Progenitor cell of endocrine pancreas (in vitro differentiated cells): Measurements from ENCODE around the gene GRIK5. TPM values are rescaled to one million over a fixed set of nuclear protein-coding genes. Genes with fewer than 3 reads are reported as not detected.
A peak's percentile ranks its signal among the peaks of the same experiment; 100 is the strongest.

Source experiments
- DNase-seq: peaks from one replicate; pipeline ENCODE4 v3.0.0; 2021; ENCODE audit warnings: low spot score; ENCODE audit not compliant: unreplicated experiment
- H3K27ac Mint-ChIP-seq: 2 replicates; pipeline ENCODE4 v1.8.0; 2021; ENCODE audit warnings: mild to moderate bottlenecking, moderate library complexity, mixed read lengths
- H3K27me3 Mint-ChIP-seq: 2 replicates; pipeline ENCODE4 v1.8.0; 2021; ENCODE audit warnings: mixed read lengths
- H3K36me3 Mint-ChIP-seq: 2 replicates; pipeline ENCODE4 v1.8.0; 2022; ENCODE audit warnings: mixed read lengths; ENCODE audit not compliant: insufficient read depth
- H3K4me1 Mint-ChIP-seq: 2 replicates; pipeline ENCODE4 v1.8.0; 2021; ENCODE audit warnings: low read depth, mixed read lengths
- H3K4me3 Mint-ChIP-seq: 2 replicates; pipeline ENCODE4 v1.8.0; 2021; ENCODE audit warnings: low read depth, mild to moderate bottlenecking, moderate library complexity, mixed read lengths
- H3K9me3 Mint-ChIP-seq: 2 replicates; pipeline ENCODE4 v1.8.0; 2021; ENCODE audit warnings: low read depth, mixed read lengths
- CTCF ChIP-seq: fragments of 200-600 bp; sonication (generic); IDR thresholded peaks from one replicate; pipeline ENCODE4 v1.5.0; 2021; ENCODE audit warnings: antibody characterized with exemption, mild to moderate bottlenecking; ENCODE audit not compliant: unreplicated experiment
- total RNA-seq: library from RNA; stranded (reverse); gene quantifications from 2 replicates; pipeline ENCODE4 v1.2.1, GENCODE V29; 2021

Gene GRIK5
- total RNA-seq, 1 donor from 2014 or later, result 11.6 TPM

GRCh38 chr19:42024622-42025111 lies 45.3 kb downstream of the GRIK5 start:
- no peaks in the 10 kb centered on the region for H3K36me3 Mint-ChIP-seq
- DNase-seq, result no peak
- H3K27ac Mint-ChIP-seq, result no peak overlapping the region
- H3K9me3 Mint-ChIP-seq, result no peaks in the 10 kb centered on the region
- H3K4me1 Mint-ChIP-seq, result peaks cover 7% of the 10 kb centered on the region
- H3K4me3 Mint-ChIP-seq, result no peak overlapping the region
- no peaks in the 10 kb centered on the region for H3K27me3 Mint-ChIP-seq
- TF ChIP-seq CTCF, result no peak

- no peaks in the 10 kb centered on the region for H3K36me3 Mint-ChIP-seq
- no peaks in the 10 kb centered on the region for H3K27me3 Mint-ChIP-seq
- no peak overlapping the region for H3K4me3 Mint-ChIP-seq
- no peaks in the 10 kb centered on the region for H3K9me3 Mint-ChIP-seq
- H3K27ac Mint-ChIP-seq, result no peak overlapping the region
- DNase-seq, result no peak
- TF ChIP-seq CTCF, result no peak
- peaks cover 7% of the 10 kb centered on the region for H3K4me1 Mint-ChIP-seq
Observed at GRCh38 chr19:42023943-42024260, 46.1 kb downstream of the GRIK5 start.

- Mint-ChIP-seq H3K27me3 (no peaks in the 10 kb centered on the region), H3K4me1 (peaks cover 7% of the 10 kb centered on the region), H3K27ac (no peak overlapping the region), H3K36me3 (no peaks in the 10 kb centered on the region), H3K9me3 (no peaks in the 10 kb centered on the region), H3K4me3 (no peak overlapping the region)
- TF ChIP-seq CTCF, result peak; percentile 43
- DNase-seq, result no peak
Observed at GRCh38 chr19:42023121-42023942, 46.7 kb downstream of the GRIK5 start.

GRCh38 chr19:42022616-42023015 lies 47.4 kb downstream of the GRIK5 start:
- peaks cover 1% of the 10 kb centered on the region for H3K36me3 Mint-ChIP-seq
- no peaks in the 10 kb centered on the region for H3K27me3 Mint-ChIP-seq
- H3K9me3 Mint-ChIP-seq, result no peaks in the 10 kb centered on the region
- no peak overlapping the region for H3K4me3 Mint-ChIP-seq
- no peak for DNase-seq
- no peak for TF ChIP-seq CTCF
- no peak overlapping the region for H3K27ac Mint-ChIP-seq
- peaks cover 7% of the 10 kb centered on the region for H3K4me1 Mint-ChIP-seq

GRCh38 chr19:42021185-42021584 lies 48.8 kb downstream of the GRIK5 start:
- Mint-ChIP-seq H3K27me3 (no peaks in the 10 kb centered on the region), H3K27ac (no peak overlapping the region), H3K4me1 (no peaks in the 10 kb centered on the region), H3K4me3 (no peak overlapping the region), H3K9me3 (no peaks in the 10 kb centered on the region), H3K36me3 (peaks cover 2% of the 10 kb centered on the region)
- TF ChIP-seq CTCF, result no peak
- no peak for DNase-seq
